Fibroblast of mammary gland (primary cell): ENCODE results near the gene SDF2L1.

ENCODE experiments used
- DNase-seq: peaks from one replicate; pipeline ENCODE4 v3.0.0-alpha.2; 2010; ENCODE audit warnings: low read depth
- H3K4me3 ChIP-seq: 2 replicates; pipeline ENCODE4 v1.5.1; 2011; ENCODE audit warnings: low read depth, mild to moderate bottlenecking, low read length, moderate library complexity; ENCODE audit not compliant: control insufficient read depth
- TF ChIP-seq, protein P1 (sequence below): conservative IDR thresholded peaks from 2 replicates; pipeline ENCODE4 v1.5.1; 2011; ENCODE audit warnings: low read depth, low read length, inconsistent platforms; ENCODE audit not compliant: control insufficient read depth, insufficient read depth

Gene SDF2L1

DNA sequence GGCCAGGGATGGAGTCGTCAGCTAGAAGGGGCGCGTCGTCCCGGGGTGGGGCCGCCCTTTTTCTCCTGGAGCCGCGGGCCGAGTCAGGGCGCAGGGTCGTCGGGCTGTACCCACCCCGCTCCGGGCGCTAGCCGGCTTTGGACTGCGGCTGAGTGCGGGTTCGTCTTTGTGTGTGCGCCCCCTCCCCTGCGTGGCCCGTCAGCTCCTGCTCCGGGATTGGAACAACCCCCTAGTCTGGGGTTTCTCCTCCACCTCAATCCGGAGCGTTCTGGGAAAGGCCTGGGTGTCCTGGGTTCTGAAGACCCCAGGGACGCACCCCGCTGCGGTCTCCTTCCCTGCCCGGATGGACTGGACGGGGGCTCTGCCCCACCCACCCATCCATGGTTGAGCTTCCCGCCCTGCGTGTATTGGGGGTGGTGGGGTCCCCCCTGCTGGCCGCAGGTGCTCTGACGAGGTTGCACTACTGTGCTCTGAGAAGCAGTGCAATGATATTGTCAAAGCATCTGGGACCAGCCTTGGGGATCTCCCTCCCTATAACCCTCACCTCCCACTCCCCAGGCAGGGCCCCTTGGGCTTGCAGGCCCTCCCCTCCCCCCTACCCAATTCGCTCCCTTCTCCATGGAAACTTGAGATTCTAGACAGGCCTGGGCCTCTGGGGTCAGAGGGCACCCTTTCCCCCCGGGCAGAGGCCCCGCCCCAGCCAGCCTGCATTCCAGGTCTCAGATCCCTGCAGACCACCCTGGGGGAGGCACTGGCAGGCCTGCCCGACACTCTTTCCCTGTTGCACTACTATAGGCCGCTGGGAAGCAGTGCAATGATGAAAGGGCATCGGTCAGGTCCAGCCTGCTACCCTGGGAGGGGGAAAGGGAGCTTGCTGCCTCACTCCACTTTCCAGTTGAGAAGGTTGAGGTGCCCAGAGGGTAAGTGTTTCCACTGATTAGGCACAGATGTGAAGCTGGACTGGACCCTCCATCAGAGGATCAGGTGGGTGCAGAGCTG is 10.7 kb downstream of the SDF2L1 start:
- peak overlapping the region; percentile 77 for H3K4me3 ChIP-seq
- no peak for DNase-seq
- TF ChIP-seq, protein P1, sequence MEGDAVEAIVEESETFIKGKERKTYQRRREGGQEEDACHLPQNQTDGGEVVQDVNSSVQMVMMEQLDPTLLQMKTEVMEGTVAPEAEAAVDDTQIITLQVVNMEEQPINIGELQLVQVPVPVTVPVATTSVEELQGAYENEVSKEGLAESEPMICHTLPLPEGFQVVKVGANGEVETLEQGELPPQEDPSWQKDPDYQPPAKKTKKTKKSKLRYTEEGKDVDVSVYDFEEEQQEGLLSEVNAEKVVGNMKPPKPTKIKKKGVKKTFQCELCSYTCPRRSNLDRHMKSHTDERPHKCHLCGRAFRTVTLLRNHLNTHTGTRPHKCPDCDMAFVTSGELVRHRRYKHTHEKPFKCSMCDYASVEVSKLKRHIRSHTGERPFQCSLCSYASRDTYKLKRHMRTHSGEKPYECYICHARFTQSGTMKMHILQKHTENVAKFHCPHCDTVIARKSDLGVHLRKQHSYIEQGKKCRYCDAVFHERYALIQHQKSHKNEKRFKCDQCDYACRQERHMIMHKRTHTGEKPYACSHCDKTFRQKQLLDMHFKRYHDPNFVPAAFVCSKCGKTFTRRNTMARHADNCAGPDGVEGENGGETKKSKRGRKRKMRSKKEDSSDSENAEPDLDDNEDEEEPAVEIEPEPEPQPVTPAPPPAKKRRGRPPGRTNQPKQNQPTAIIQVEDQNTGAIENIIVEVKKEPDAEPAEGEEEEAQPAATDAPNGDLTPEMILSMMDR, result no peak

DNA sequence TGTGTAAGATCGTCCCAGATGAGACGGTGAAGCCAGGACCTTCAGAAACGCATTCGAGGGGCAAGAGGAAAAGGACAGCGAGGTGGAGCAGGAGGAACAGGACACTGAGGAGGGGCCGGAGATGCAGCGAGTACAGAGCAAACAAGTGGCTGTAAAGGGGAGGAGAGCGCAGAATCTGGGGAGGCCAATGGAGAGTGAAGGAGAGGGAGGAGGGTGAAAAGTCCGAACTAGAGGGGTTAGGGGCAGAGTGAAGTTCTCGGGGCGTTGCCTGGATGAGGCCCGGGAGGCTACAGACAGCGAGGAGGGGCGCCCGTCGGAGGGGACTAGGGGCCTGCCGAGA is 14.9 kb downstream of the SDF2L1 start:
- DNase-seq, result no peak
- TF ChIP-seq, protein P1, result no peak
- peak overlapping the region; percentile 20 for H3K4me3 ChIP-seq

GRCh38 chr22:21657360-21658032 is 15.4 kb downstream of the SDF2L1 start:
- TF ChIP-seq, protein P1, result no peak

GRCh38 chr22:21659864-21660525 is 17.9 kb downstream of the SDF2L1 start:
- no peak overlapping the region for H3K4me3 ChIP-seq
- TF ChIP-seq, protein P1, result no peak
- DNase-seq, result no peak

More at GRCh38 chr22:21657360-21658032, 15.4 kb downstream of the SDF2L1 start:
- peak overlapping the region; percentile 41 for H3K4me3 ChIP-seq
- no peak for DNase-seq

- no peak for DNase-seq
- TF ChIP-seq, protein P1, result no peak
- no peak overlapping the region for H3K4me3 ChIP-seq
Measured at GRCh38 chr22:21660904-21661303, 18.8 kb downstream of the SDF2L1 start.

GRCh38 chr22:21661991-21662390 is 19.9 kb downstream of the SDF2L1 start:
- no peak overlapping the region for H3K4me3 ChIP-seq
- no peak for DNase-seq
- TF ChIP-seq, protein P1, result no peak
